Suprapubic skin (tissue), 4 donors: ENCODE results near the gene EMILIN3. TPM values are rescaled to one million over a fixed set of nuclear protein-coding genes. Genes with fewer than 3 reads are reported as not detected.
A peak's percentile ranks its signal among the peaks of the same experiment; 100 is the strongest.

Source experiments
- DNase-seq, 2 donors: peaks; one replicate each; pipeline ENCODE4 v3.0.0-alpha.2; 2019; ENCODE audit warnings: low spot score in 2 of 2
- H3K27ac ChIP-seq: fragments of 200-600 bp; sonication (generic); one replicate; pipeline ENCODE4 v1.5.1; 2019
- H3K27me3 ChIP-seq: fragments of 200-600 bp; sonication (generic); one replicate; pipeline ENCODE4 v1.5.1; 2019
- H3K36me3 ChIP-seq: fragments of 200-600 bp; sonication (generic); one replicate; pipeline ENCODE4 v1.5.1; 2019
- H3K4me1 ChIP-seq: fragments of 200-600 bp; sonication (generic); one replicate; pipeline ENCODE4 v1.5.1; 2019
- H3K4me3 ChIP-seq: fragments of 200-600 bp; sonication (generic); one replicate; pipeline ENCODE4 v1.5.1; 2019; ENCODE audit warnings: mild to moderate bottlenecking
- H3K9me3 ChIP-seq: fragments of 200-600 bp; sonication (generic); one replicate; pipeline ENCODE4 v1.5.1; 2019
- CTCF ChIP-seq, 2 donors: fragments of 200-600 bp in 1 of 2; fragments of 450-650 bp in 1 of 2; sonication (generic) in 1 of 2; IDR thresholded peaks; one replicate each; pipeline ENCODE4 v1.5.1; 2016 to 2019; ENCODE audit warnings: antibody characterized with exemption in 2 of 2, mild to moderate bottlenecking in 1 of 2, moderate library complexity in 1 of 2
- EP300 ChIP-seq: sonication (generic); formaldehyde crosslinking; IDR thresholded peaks from one replicate; pipeline ENCODE4 v1.6.1; 2017; ENCODE audit warnings: antibody characterized with exemption
- POLR2A ChIP-seq, 2 donors: fragments of 450-650 bp; IDR thresholded peaks; one replicate each; pipeline ENCODE4 v1.6.1; 2017; ENCODE audit warnings: antibody characterized with exemption in 2 of 2, mild to moderate bottlenecking in 2 of 2, moderate library complexity in 2 of 2
- POLR2AphosphoS5 ChIP-seq, 3 donors: sonication (generic); formaldehyde crosslinking; IDR thresholded peaks; one replicate each; pipeline ENCODE4 v1.6.1; 2017; ENCODE audit warnings: antibody characterized with exemption in 3 of 3
- WGBS: methylation state at CpG from one replicate; pipeline ENCODE4 v1.1.5; 2018; 5-methylcytosine and 5-hydroxymethylcytosine counted together
- total RNA-seq, 4 donors: library from RNA; depleted of rRNA; stranded (reverse); fragments of >200 nt; gene quantifications; one replicate each; pipeline ENCODE4 v1.1.0, GENCODE V29; 2016

EMILIN3 gene
- total RNA-seq, 4 donors from 2014 or later: 4.4 to 7.5 (median 5.7) TPM

GRCh38 chr20:41390889-41391288 is 24.3 kb upstream of the EMILIN3 start:
- no peak for TF ChIP-seq EP300
- TF ChIP-seq POLR2AphosphoS5 (IDR thresholded peaks at IDR 0.05): no peak
- TF ChIP-seq CTCF (IDR thresholded peaks at IDR 0.05): no peak
- TF ChIP-seq POLR2A (IDR thresholded peaks at IDR 0.05): no peak
- Histone ChIP-seq H3K4me1 (peaks cover 56% of the 10 kb centered on the region), H3K4me3 (no peak overlapping the region), H3K36me3 (no peaks in the 10 kb centered on the region), H3K27ac (no peak overlapping the region), H3K27me3 (no peaks in the 10 kb centered on the region), H3K9me3 (no peaks in the 10 kb centered on the region)
- no peak for DNase-seq
- 95% methylated on average over 3 of the region's 3 CpGs for WGBS

- H3K4me1 ChIP-seq: peaks cover 23% of the 10 kb centered on the region
- 38% methylated on average over 9 of the region's 9 CpGs for WGBS
- TF ChIP-seq POLR2A (IDR thresholded peaks at IDR 0.05): no peak
- TF ChIP-seq EP300: no peak
- TF ChIP-seq CTCF (IDR thresholded peaks at IDR 0.05): no peak
- no peak for TF ChIP-seq POLR2AphosphoS5 (IDR thresholded peaks at IDR 0.05)
- peak in 1 of 2 donors; percentile 58 for DNase-seq
- no peaks in the 10 kb centered on the region for H3K27me3 ChIP-seq
- H3K9me3 ChIP-seq: no peaks in the 10 kb centered on the region
- no peak overlapping the region for H3K27ac ChIP-seq
- no peak overlapping the region for H3K4me3 ChIP-seq
- H3K36me3 ChIP-seq: no peaks in the 10 kb centered on the region
Measured at GRCh38 chr20:41387444-41387851, 20.8 kb upstream of the EMILIN3 start.

GRCh38 chr20:41386502-41387427 is 20.1 kb upstream of the EMILIN3 start:
- no peaks in the 10 kb centered on the region for H3K36me3 ChIP-seq
- WGBS: 73% methylated on average over 14 of the region's 14 CpGs
- peak in 1 of 2 donors; percentile 35 for DNase-seq
- H3K4me1 ChIP-seq: peaks cover 16% of the 10 kb centered on the region
- H3K27ac ChIP-seq: no peak overlapping the region
- no peaks in the 10 kb centered on the region for H3K27me3 ChIP-seq
- TF ChIP-seq EP300: no peak
- no peak for TF ChIP-seq POLR2A (IDR thresholded peaks at IDR 0.05)
- no peak for TF ChIP-seq POLR2AphosphoS5 (IDR thresholded peaks at IDR 0.05)
- no peak for TF ChIP-seq CTCF (IDR thresholded peaks at IDR 0.05)
- no peaks in the 10 kb centered on the region for H3K9me3 ChIP-seq
- H3K4me3 ChIP-seq: no peak overlapping the region

GRCh38 chr20:41382791-41383305 is 16.2 kb upstream of the EMILIN3 start:
- TF ChIP-seq CTCF (IDR thresholded peaks at IDR 0.05) (no peak), POLR2A (IDR thresholded peaks at IDR 0.05) (no peak), EP300 (no peak), POLR2AphosphoS5 (IDR thresholded peaks at IDR 0.05) (no peak)
- 62% methylated on average over 7 of the region's 7 CpGs for WGBS
- Histone ChIP-seq H3K27me3 (no peaks in the 10 kb centered on the region), H3K9me3 (no peaks in the 10 kb centered on the region), H3K27ac (no peak overlapping the region), H3K4me3 (no peak overlapping the region), H3K36me3 (no peaks in the 10 kb centered on the region), H3K4me1 (peaks cover 9% of the 10 kb centered on the region)
- DNase-seq: no peak

- WGBS: 28% methylated on average over 11 of the region's 12 CpGs
- H3K9me3 ChIP-seq: no peaks in the 10 kb centered on the region
- TF ChIP-seq POLR2A (IDR thresholded peaks at IDR 0.05): no peak
- no peak for TF ChIP-seq POLR2AphosphoS5 (IDR thresholded peaks at IDR 0.05)
- TF ChIP-seq EP300: no peak
- no peak for TF ChIP-seq CTCF (IDR thresholded peaks at IDR 0.05)
- H3K4me1 ChIP-seq: no peaks in the 10 kb centered on the region
- no peaks in the 10 kb centered on the region for H3K36me3 ChIP-seq
- H3K27ac ChIP-seq: no peak overlapping the region
- no peaks in the 10 kb centered on the region for H3K27me3 ChIP-seq
- peak in 1 of 2 donors; percentile 37 for DNase-seq
- no peak overlapping the region for H3K4me3 ChIP-seq
Measured at GRCh38 chr20:41380551-41381193, 14.1 kb upstream of the EMILIN3 start.
